Spleen (tissue), 11 donors: ENCODE results near the gene KLK3. TPM values are rescaled to one million over a fixed set of nuclear protein-coding genes. Genes with fewer than 3 reads are reported as not detected.

Source experiments
- DNase-seq: peaks from one replicate; pipeline ENCODE4 v3.0.0-alpha.2; 2020
- H3K27ac ChIP-seq, 8 donors: fragments of 200-600 bp; sonication (generic) in 7 of 8; 1 replicate in 4 of 8; 2 replicates in 4 of 8; pipeline versions ENCODE4 v1.5.0 to v1.8.0; 2016 to 2021; ENCODE audit warnings: inconsistent platforms in 4 of 8, mild to moderate bottlenecking in 4 of 8, moderate library complexity in 1 of 8
- H3K27me3 ChIP-seq, 7 donors: fragments of 200-600 bp; sonication (generic) in 6 of 7; replicated peaks in 1 of 7; 1 replicate in 4 of 7; 2 replicates in 3 of 7; pipeline versions ENCODE4 v1.5.0 to v1.8.0; 2016 to 2021; ENCODE audit warnings: inconsistent platforms in 3 of 7, mild to moderate bottlenecking in 1 of 7
- H3K36me3 ChIP-seq, 6 donors: fragments of 200-600 bp; sonication (generic) in 5 of 6; 1 replicate in 4 of 6; 2 replicates in 2 of 6; pipeline versions ENCODE4 v1.5.0 to v1.8.0; 2016 to 2021; ENCODE audit warnings: inconsistent platforms in 2 of 6
- H3K4me1 ChIP-seq, 6 donors: fragments of 200-600 bp; sonication (generic) in 5 of 6; 1 replicate in 3 of 6; 2 replicates in 3 of 6; pipeline versions ENCODE4 v1.5.0 to v1.8.0; 2016 to 2021; ENCODE audit warnings: inconsistent platforms in 3 of 6
- H3K4me3 ChIP-seq, 8 donors: fragments of 200-600 bp; sonication (generic) in 7 of 8; 1 replicate in 4 of 8; 2 replicates in 4 of 8; pipeline versions ENCODE4 v1.5.0 to v1.8.0; 2016 to 2021; ENCODE audit warnings: inconsistent platforms in 4 of 8, mild to moderate bottlenecking in 4 of 8, moderate library complexity in 2 of 8
- H3K9me3 ChIP-seq, 8 donors: fragments of 200-600 bp; sonication (generic) in 7 of 8; 1 replicate in 4 of 8; 2 replicates in 4 of 8; pipeline versions ENCODE4 v1.5.0 to v1.8.0; 2016 to 2021; ENCODE audit warnings: inconsistent platforms in 4 of 8
- POLR2A ChIP-seq, 3 donors: fragments of 450-650 bp; IDR thresholded peaks; one replicate each; pipeline ENCODE4 v1.5.1; 2017; ENCODE audit warnings: antibody characterized with exemption in 3 of 3, mild to moderate bottlenecking in 1 of 3
- POLR2AphosphoS5 ChIP-seq, 3 donors: sonication (generic); formaldehyde crosslinking; IDR thresholded peaks; one replicate each; pipeline ENCODE4 v1.5.1; 2017; ENCODE audit warnings: antibody characterized with exemption in 3 of 3
- WGBS, 5 donors: extraction: QIAGEN DNeasy Blood & Tissue Kit in 3 of 5; methylation state at CpG; one replicate each; pipeline versions ENCODE4 v1.1.5 to v1.1.7; 2013 to 2018; 5-methylcytosine and 5-hydroxymethylcytosine counted together
- intact Hi-C: fragments of 100-400 bp; cut with DNase I; formaldehyde crosslinking; loops from one replicate; pipeline ENCODE4 v1.15.0; 2023; ENCODE audit warnings: low total_unique reads
- polyA plus RNA-seq, 3 donors: library from polyadenylated mRNA; stranded (reverse); fragments of 200-250 nt; gene quantifications; one replicate each; pipeline ENCODE4 v1.2.1, GENCODE V29; 2013
- total RNA-seq, 7 donors: library from RNA; depleted of rRNA in 3 of 7; stranded (reverse); fragments of >200 nt in 3 of 7; fragmentation: NEBNext Ultra II Directional in 4 of 7; extraction: Animal tissue kit (Norgen Biotek cat#: 25700) in 4 of 7; gene quantifications; one replicate each; pipeline versions ENCODE4 v1.1.0 to v1.2.1, GENCODE V29; 2016 to 2021
- TF ChIP-seq, protein P1 (sequence below), 11 experiments: fragments of 200-600 bp in 7 of 11; fragments of 450-650 bp in 4 of 11; sonication (generic) in 4 of 11; IDR thresholded peaks in 8 of 11; conservative IDR thresholded peaks in 3 of 11; 1 replicate in 7 of 11; 2 replicates in 4 of 11; pipeline versions ENCODE4 v1.4.0 to v1.8.0; 2016 to 2021; ENCODE audit warnings: antibody characterized with exemption in 11 of 11, inconsistent platforms in 4 of 11, mild to moderate bottlenecking in 1 of 11
- donor health status: healthy with polysubstance abuse.
- donor health status: DM: no; HTN: no; CAD: no; lungs with moderate emphysema.
- donor health status: DM: no; HTN: no; CAD: no.
- donor health status: Bipolar disorder and iron deficiency.
- donor health status: healthy.
- donor health status: DM: no; HTN: no; CAD: no.
- donor health status: DM: yes; HTN: yes; CAD: no.

KLK3 gene
- total and polyA plus RNA-seq, 10 donors, result 0.03 TPM; not detected in 9

DNA sequence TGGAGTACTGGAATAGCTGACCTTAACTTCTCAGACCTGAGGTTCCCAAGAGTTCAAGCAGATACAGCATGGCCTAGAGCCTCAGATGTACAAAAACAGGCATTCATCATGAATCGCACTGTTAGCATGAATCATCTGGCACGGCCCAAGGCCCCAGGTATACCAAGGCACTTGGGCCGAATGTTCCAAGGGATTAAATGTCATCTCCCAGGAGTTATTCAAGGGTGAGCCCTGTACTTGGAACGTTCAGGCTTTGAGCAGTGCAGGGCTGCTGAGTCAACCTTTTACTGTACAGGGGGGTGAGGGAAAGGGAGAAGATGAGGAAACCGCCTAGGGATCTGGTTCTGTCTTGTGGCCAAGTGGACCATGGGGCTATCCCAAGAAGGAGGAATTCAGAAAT lies 6.3 kb downstream of the KLK3 start:
- TF ChIP-seq POLR2A (IDR thresholded peaks at IDR 0.05) (no peak), POLR2AphosphoS5 (IDR thresholded peaks at IDR 0.05) (no peak)
- TF ChIP-seq, protein P1, sequence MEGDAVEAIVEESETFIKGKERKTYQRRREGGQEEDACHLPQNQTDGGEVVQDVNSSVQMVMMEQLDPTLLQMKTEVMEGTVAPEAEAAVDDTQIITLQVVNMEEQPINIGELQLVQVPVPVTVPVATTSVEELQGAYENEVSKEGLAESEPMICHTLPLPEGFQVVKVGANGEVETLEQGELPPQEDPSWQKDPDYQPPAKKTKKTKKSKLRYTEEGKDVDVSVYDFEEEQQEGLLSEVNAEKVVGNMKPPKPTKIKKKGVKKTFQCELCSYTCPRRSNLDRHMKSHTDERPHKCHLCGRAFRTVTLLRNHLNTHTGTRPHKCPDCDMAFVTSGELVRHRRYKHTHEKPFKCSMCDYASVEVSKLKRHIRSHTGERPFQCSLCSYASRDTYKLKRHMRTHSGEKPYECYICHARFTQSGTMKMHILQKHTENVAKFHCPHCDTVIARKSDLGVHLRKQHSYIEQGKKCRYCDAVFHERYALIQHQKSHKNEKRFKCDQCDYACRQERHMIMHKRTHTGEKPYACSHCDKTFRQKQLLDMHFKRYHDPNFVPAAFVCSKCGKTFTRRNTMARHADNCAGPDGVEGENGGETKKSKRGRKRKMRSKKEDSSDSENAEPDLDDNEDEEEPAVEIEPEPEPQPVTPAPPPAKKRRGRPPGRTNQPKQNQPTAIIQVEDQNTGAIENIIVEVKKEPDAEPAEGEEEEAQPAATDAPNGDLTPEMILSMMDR (IDR thresholded peaks at IDR 0.05 in 8 of 11, conservative IDR thresholded peaks at IDR 0.05 in 3 of 11), result no peak
- no peaks in the 10 kb centered on the region for H3K4me1 ChIP-seq
- intact Hi-C loops, result no loop called here
- H3K27ac ChIP-seq, result no peak overlapping the region
- peaks cover 0 to 65% (median 11%) of the 10 kb centered on the region in 7 donors for H3K27me3 ChIP-seq
- DNase-seq, result no peak
- H3K36me3 ChIP-seq, result no peaks in the 10 kb centered on the region
- peaks cover 0 to 17% (median 0%) of the 10 kb centered on the region in 8 donors for H3K9me3 ChIP-seq
- 70 to 84% (median 73%) methylated on average over 5 of the region's 5 CpGs for WGBS, 5 donors
- H3K4me3 ChIP-seq, result no peak overlapping the region

DNA sequence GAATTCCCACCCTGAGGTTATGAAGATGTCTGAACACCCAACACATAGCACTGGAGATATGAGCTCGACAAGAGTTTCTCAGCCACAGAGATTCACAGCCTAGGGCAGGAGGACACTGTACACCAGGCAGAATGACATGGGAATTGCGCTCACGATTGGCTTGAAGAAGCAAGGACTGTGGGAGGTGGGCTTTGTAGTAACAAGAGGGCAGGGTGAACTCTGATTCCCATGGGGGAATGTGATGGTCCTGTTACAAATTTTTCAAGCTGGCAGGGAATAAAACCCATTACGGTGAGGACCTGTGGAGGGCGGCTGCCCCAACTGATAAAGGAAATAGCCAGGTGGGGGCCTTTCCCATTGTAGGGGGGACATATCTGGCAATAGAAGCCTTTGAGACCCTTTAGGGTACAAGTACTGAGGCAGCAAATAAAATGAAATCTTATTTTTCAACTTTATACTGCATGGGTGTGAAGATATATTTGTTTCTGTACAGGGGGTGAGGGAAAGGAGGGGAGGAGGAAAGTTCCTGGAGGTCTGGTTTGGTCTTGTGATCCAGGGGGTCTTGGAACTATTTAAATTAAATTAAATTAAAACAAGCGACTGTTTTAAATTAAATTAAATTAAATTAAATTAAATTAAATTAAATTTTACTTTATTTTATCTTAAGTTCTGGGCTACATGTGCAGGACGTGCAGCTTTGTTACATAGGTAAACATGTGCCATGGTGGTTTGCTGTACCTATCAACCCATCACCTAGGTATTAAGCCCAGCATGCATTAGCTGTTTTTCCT lies 7.0 kb downstream of the KLK3 start:
- Histone ChIP-seq H3K9me3 (peaks cover 0 to 17% (median 0%) of the 10 kb centered on the region in 8 donors), H3K27ac (no peak overlapping the region), H3K27me3 (peaks cover 0 to 60% (median 11%) of the 10 kb centered on the region in 7 donors), H3K4me1 (no peaks in the 10 kb centered on the region), H3K36me3 (no peaks in the 10 kb centered on the region), H3K4me3 (no peak overlapping the region)
- intact Hi-C loops, result no loop called here
- no peak for TF ChIP-seq POLR2A (IDR thresholded peaks at IDR 0.05)
- TF ChIP-seq, protein P1 (IDR thresholded peaks at IDR 0.05 in 8 of 11, conservative IDR thresholded peaks at IDR 0.05 in 3 of 11), result no peak
- WGBS, 5 donors, result 68 to 79% (median 74%) methylated on average over 7 of the region's 7 CpGs
- DNase-seq, result no peak

DNA sequence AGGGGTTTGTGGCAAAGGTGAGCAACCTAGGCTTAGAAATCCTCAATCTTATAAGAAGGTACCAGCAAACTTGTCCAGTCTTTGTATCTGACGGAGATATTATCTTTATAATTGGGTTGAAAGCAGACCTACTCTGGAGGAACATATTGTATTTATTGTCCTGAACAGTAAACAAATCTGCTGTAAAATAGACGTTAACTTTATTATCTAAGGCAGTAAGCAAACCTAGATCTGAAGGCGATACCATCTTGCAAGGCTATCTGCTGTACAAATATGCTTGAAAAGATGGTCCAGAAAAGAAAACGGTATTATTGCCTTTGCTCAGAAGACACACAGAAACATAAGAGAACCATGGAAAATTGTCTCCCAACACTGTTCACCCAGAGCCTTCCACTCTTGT lies 14.8 kb downstream of the KLK3 start:
- intact Hi-C loops, result no loop called here
- Histone ChIP-seq H3K4me3 (no peak overlapping the region), H3K4me1 (no peaks in the 10 kb centered on the region), H3K27ac (no peak overlapping the region), H3K9me3 (no peaks in the 10 kb centered on the region), H3K27me3 (peaks cover 0 to 81% (median 0%) of the 10 kb centered on the region in 7 donors), H3K36me3 (no peaks in the 10 kb centered on the region)
- TF ChIP-seq POLR2AphosphoS5 (IDR thresholded peaks at IDR 0.05) (no peak), POLR2A (IDR thresholded peaks at IDR 0.05) (no peak)
- TF ChIP-seq, protein P1 (IDR thresholded peaks at IDR 0.05 in 8 of 11, conservative IDR thresholded peaks at IDR 0.05 in 3 of 11), result no peak
- WGBS, 5 donors, result 85 to 88% (median 87%) methylated on average over 4 of the region's 4 CpGs
- no peak for DNase-seq

GRCh38 chr19:50870417-50871089 lies 15.8 kb downstream of the KLK3 start:
- DNase-seq, result no peak
- peaks cover 0 to 89% (median 0%) of the 10 kb centered on the region in 7 donors for H3K27me3 ChIP-seq

More at GRCh38 chr19:50870417-50871089, 15.8 kb downstream of the KLK3 start:
- TF ChIP-seq POLR2AphosphoS5 (IDR thresholded peaks at IDR 0.05) (no peak), POLR2A (IDR thresholded peaks at IDR 0.05) (no peak)
- TF ChIP-seq, protein P1 (IDR thresholded peaks at IDR 0.05 in 8 of 11, conservative IDR thresholded peaks at IDR 0.05 in 3 of 11), result no peak
- H3K4me1 ChIP-seq, result no peaks in the 10 kb centered on the region
- intact Hi-C loops, result no loop called here
- H3K27ac ChIP-seq, result no peak overlapping the region
- H3K4me3 ChIP-seq, result no peak overlapping the region
- WGBS, 5 donors, result 55 to 73% (median 65%) methylated on average over 22 to 26 of the region's 26 CpGs
- H3K9me3 ChIP-seq, result no peaks in the 10 kb centered on the region
- no peaks in the 10 kb centered on the region for H3K36me3 ChIP-seq
